HG03565 (cell line): ENCODE data around the gene DAB2IP.

Experiments
- ATAC-seq: cut with Tn5 transposase; IDR thresholded peaks from one replicate; pipeline ENCODE4 v1.9.1; 2021; ENCODE audit warnings: mild to moderate bottlenecking, moderate library complexity; ENCODE audit not compliant: unreplicated experiment

Gene DAB2IP

GRCh38 chr9:121742923-121743322 lies 91.5 kb downstream of the DAB2IP start:
- no peak for ATAC-seq

- ATAC-seq, result no peak
Measured at GRCh38 chr9:121743441-121744001, 92.1 kb downstream of the DAB2IP start.

- no peak for ATAC-seq
Measured at GRCh38 chr9:121744002-121744686, 92.7 kb downstream of the DAB2IP start.

GRCh38 chr9:121744687-121745395 lies 93.4 kb downstream of the DAB2IP start:
- no peak for ATAC-seq

GRCh38 chr9:121745396-121745695 lies 93.9 kb downstream of the DAB2IP start:
- ATAC-seq, result no peak

GRCh38 chr9:121746411-121746810 lies 95.0 kb downstream of the DAB2IP start:
- ATAC-seq, result no peak

GRCh38 chr9:121746866-121747265 lies 95.4 kb downstream of the DAB2IP start:
- no peak for ATAC-seq

GRCh38 chr9:121748074-121748473 lies 96.6 kb downstream of the DAB2IP start:
- no peak for ATAC-seq

GRCh38 chr9:121748727-121749423 lies 97.4 kb downstream of the DAB2IP start:
- no peak for ATAC-seq

- no peak for ATAC-seq
Measured at GRCh38 chr9:121749614-121750013, 98.2 kb downstream of the DAB2IP start.

GRCh38 chr9:121750259-121750714 lies 98.9 kb downstream of the DAB2IP start:
- no peak for ATAC-seq

- no peak for ATAC-seq
Measured at GRCh38 chr9:121750715-121751623, 99.5 kb downstream of the DAB2IP start.

GRCh38 chr9:121751686-121752445 lies 100.4 kb downstream of the DAB2IP start:
- ATAC-seq, result no peak

- no peak for ATAC-seq
Measured at GRCh38 chr9:121752929-121753328, 101.5 kb downstream of the DAB2IP start.

- ATAC-seq, result no peak
Measured at GRCh38 chr9:121753802-121754654, 102.6 kb downstream of the DAB2IP start.

- no peak for ATAC-seq
Measured at GRCh38 chr9:121754655-121755436, 103.4 kb downstream of the DAB2IP start.

GRCh38 chr9:121755581-121755980 lies 104.1 kb downstream of the DAB2IP start:
- no peak for ATAC-seq
